SU-DHL-6 (cell line): ENCODE measurements around the gene CD244.

ENCODE experiments used
- EZH2phosphoT487 ChIP-seq: fragments of 200-600 bp; sonication (generic), shearing (Covaris generic); conservative IDR thresholded peaks from 2 replicates; pipeline ENCODE4 v1.6.1; 2018; ENCODE audit warnings: mild to moderate bottlenecking, antibody characterized with exemption, low read length, moderate library complexity, mixed read lengths
- TF ChIP-seq, protein P1 (sequence below): fragments of 200-600 bp; sonication (generic); IDR thresholded peaks from one replicate; pipeline ENCODE4 v1.5.1; 2017; ENCODE audit warnings: antibody characterized with exemption, mild to moderate bottlenecking, low read length, moderate library complexity; ENCODE audit not compliant: insufficient read depth, poor library complexity, severe bottlenecking

- TF ChIP-seq, protein P1, sequence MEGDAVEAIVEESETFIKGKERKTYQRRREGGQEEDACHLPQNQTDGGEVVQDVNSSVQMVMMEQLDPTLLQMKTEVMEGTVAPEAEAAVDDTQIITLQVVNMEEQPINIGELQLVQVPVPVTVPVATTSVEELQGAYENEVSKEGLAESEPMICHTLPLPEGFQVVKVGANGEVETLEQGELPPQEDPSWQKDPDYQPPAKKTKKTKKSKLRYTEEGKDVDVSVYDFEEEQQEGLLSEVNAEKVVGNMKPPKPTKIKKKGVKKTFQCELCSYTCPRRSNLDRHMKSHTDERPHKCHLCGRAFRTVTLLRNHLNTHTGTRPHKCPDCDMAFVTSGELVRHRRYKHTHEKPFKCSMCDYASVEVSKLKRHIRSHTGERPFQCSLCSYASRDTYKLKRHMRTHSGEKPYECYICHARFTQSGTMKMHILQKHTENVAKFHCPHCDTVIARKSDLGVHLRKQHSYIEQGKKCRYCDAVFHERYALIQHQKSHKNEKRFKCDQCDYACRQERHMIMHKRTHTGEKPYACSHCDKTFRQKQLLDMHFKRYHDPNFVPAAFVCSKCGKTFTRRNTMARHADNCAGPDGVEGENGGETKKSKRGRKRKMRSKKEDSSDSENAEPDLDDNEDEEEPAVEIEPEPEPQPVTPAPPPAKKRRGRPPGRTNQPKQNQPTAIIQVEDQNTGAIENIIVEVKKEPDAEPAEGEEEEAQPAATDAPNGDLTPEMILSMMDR: no peak
- TF ChIP-seq EZH2phosphoT487: no peak
Observed at GRCh38 chr1:160801836-160802580, 60.7 kb downstream of the CD244 start.
